NCI-H1436 treated with DMSO at 0.1 percent for 48 hours (cell line): ENCODE results near the gene HSD17B11.
"Not testable (repeated sequence)": the region's sequence is repeated elsewhere in the genome, so short reads cannot be mapped to it uniquely, and the experiment has no call there.

ENCODE experiments used
- DNase-seq: peaks from one replicate; lab custom pipeline; 2025; lab: John Stamatoyannopoulos, UW

HSD17B11 gene

DNA sequence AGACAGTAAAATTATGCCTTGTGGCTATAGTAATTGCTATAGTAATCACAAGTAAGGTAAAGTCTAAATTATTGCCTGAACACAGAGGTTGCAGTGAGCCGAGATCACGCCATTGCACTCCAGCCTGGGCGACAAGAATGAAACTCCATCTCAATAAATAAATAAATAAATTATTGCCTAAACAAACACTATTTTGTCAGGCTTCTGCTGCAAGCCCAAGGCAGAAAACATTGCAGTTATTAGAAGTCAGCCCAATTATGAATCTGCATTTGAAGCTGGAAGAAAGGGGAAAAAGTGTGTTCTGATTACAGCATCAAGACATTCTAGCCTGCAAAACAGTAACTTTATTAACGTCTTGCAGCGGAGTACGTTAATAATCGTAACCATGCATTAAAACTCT lies 85.4 kb downstream of the HSD17B11 start:
- no peak for DNase-seq

DNA sequence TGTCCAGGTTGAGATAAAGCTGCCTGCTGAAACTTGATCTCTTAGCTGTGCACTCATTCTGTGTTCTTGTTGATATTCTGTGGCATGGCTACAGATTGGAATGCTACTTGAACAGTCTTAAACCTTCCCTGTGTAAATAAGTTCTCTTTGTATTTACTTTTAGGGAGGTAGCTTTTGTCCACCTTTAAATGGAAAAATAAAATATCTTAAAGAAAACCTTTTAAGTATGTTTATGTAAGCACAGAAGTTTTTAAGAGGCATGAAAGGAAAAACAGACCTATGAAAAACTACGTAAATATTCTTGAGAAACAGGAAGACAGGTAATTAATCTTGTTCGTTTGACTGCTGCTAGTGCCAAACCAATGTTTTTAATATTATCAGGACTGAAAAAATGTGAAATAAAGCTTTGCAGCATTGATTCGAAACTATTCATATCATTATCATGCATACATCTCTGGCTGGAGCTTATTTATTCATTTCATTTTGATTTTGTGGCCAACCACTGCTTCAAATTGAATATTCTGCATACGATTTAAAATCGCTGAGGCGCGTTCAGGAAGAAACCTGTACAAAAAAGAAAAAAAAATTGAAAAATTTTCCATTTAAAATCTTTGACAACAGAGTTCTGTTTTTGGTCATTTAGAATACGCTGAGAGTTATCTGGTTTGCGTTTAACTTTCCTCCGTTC lies 86.1 kb downstream of the HSD17B11 start:
- DNase-seq: no peak

DNA sequence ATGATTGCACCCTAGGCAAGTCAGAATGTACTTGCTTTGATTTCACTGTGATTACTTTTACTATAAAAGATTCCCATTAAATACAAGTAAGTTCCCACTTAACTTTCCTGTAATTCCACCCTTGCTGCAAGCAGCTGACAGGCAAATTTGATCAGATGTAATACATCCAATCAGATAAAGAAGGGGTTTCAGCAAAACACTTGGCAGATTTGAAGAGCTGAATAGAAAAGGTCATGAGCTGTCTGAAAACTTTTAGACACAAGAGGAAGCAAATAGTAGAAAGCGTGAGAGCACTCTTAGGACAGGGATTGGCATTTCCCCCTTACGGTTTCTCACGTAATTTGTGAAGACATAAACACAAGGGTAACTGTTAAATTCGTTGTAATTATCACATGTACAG lies 91.1 kb downstream of the HSD17B11 start:
- no peak for DNase-seq

DNA sequence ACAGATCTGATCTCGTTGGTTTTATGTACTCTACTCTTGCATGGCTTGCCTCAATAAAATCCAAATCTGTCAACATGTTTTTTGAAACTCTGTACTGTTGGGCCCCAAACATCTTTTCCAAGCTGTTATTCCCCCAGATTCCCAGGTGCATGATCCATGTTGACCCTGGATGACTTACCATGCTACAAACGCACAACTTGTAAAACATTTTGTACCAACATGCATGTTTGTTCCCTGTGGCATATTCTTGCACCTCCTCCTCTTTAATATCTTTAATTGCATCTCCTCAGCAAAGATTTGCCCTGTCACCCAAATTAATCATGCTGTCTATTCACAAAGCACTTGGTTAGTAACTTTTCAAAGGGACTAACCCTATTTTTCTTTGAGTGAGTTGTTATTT lies 92.6 kb downstream of the HSD17B11 start:
- no peak for DNase-seq

DNA sequence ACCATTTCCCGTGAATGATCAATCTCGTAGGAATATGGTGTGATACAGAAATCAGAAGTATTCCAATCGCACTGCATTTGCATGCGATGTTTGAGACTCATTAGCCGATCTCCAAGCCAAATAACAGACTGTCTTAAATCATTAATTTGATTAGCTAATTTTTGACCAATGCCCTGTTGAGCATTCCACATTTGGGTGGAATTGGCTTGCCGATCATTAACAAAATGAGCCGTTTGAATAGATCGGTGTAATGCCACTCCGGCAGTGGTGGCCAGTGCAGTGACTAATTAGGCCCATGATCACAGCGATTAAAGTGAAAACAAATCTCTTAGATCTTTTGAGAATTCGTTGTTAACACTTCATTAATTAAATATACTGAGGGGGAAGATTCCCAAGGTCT lies 96.1 kb downstream of the HSD17B11 start:
- not testable (repeated sequence) for DNase-seq

- DNase-seq: not testable (repeated sequence)
These were observed 97.1 kb downstream of the HSD17B11 start for GRCh38 chr4:87293889-87294288.

DNA sequence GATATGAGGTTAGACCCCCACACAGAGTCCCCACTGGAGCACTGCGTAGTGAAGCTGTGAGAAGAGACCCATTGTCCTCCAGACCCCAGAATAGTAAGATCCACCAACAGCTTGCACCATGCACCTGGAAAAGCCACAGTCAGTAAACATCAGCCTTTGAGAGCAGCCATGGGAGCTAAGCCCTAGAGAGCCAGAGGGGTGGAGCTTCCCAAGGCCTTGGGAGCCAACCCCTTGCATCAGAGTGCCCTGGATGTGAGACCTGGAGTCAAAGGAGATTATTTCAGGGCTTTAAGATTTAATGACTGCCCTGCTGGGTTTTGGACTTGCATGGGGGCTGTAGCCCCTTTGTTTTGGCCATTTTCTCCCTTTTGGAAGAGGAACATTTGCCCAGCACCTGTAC lies 104.0 kb downstream of the HSD17B11 start:
- DNase-seq: no peak
